IMR-90 (cell line): ENCODE data around the gene ANKK1. TPM values are rescaled to one million over a fixed set of nuclear protein-coding genes. Genes with fewer than 3 reads are reported as not detected.

Experiments
- ATAC-seq: fragments of 200-7000 bp; cut with Tn5 transposase; 2 replicates; pipeline ENCODE4 v1.9.1; 2020; ENCODE audit warnings: low read depth, mild to moderate bottlenecking, moderate library complexity
- BruUV-seq: library from RNA; stranded (reverse); fragments of 400-500 nt; replicated peaks from 2 replicates; lab custom pipeline; 2021; lab: Mats Ljungman, UMichigan
- CTCF ChIA-PET: fragments of 300-600 bp; formaldehyde crosslinking; extraction: SDS; loops from one replicate; lab custom pipeline; 2021; ENCODE audit warnings: antibody characterized with exemption; lab: Yijun Ruan, JAX
- POLR2A ChIA-PET: fragments of 300-600 bp; sonication (Branson Sonifier 250); formaldehyde crosslinking; loops from one replicate; lab custom pipeline; 2022; ENCODE audit warnings: antibody characterized with exemption; ENCODE audit not compliant: unreplicated experiment; lab: Charles Lee
- DNase-seq: peaks from one replicate; pipeline ENCODE4 v3.0.0; 2013
- H2AFZ ChIP-seq: replicated peaks from 2 replicates; pipeline ENCODE3; 2013; ENCODE audit warnings: low read length, mild to moderate bottlenecking; ENCODE audit not compliant: poor library complexity
- H2AK5ac ChIP-seq: 2 replicates; pipeline ENCODE4 v1.6.1; 2013; ENCODE audit warnings: low read depth, low read length, inconsistent platforms
- H2AK9ac ChIP-seq: replicated peaks from 2 replicates; pipeline ENCODE3; 2013; ENCODE audit warnings: mild to moderate bottlenecking, low read depth, low read length, moderate library complexity; ENCODE audit not compliant: poor library complexity
- H2BK120ac ChIP-seq: 2 replicates; pipeline ENCODE4 v1.6.1; 2013; ENCODE audit warnings: low read depth, low read length, inconsistent platforms
- H2BK15ac ChIP-seq: 3 replicates; pipeline ENCODE4 v1.6.1; 2013; ENCODE audit warnings: low read depth, low read length, inconsistent platforms
- H2BK20ac ChIP-seq: 2 replicates; pipeline ENCODE4 v1.6.1; 2013; ENCODE audit warnings: low read depth, mild to moderate bottlenecking, inconsistent platforms, low read length, moderate library complexity
- H2BK5ac ChIP-seq: 2 replicates; pipeline ENCODE4 v1.6.1; 2013; ENCODE audit warnings: mild to moderate bottlenecking, low read depth, low read length, inconsistent platforms; ENCODE audit not compliant: poor library complexity, severe bottlenecking
- H3K14ac ChIP-seq: replicated peaks from 2 replicates; pipeline ENCODE4 v1.6.1; 2013; ENCODE audit warnings: low read depth, low read length, inconsistent platforms
- H3K18ac ChIP-seq: 2 replicates; pipeline ENCODE4 v1.6.1; 2013; ENCODE audit warnings: low read depth, low read length, control low read depth
- H3K23ac ChIP-seq: 2 replicates; pipeline ENCODE4 v1.6.1; 2013; ENCODE audit warnings: low read depth, low read length, inconsistent platforms
- H3K27ac ChIP-seq: 2 replicates; pipeline ENCODE4 v1.5.1; 2013; ENCODE audit warnings: mild to moderate bottlenecking, control low read depth, low read length; ENCODE audit not compliant: insufficient read depth
- H3K27me3 ChIP-seq: 2 replicates; pipeline ENCODE4 v1.6.1; 2013; ENCODE audit warnings: low read length; ENCODE audit not compliant: control insufficient read depth, insufficient read depth
- H3K36me3 ChIP-seq: 2 replicates; pipeline ENCODE4 v1.6.1; 2013; ENCODE audit warnings: low read length, mixed read lengths; ENCODE audit not compliant: control insufficient read depth, insufficient read depth
- H3K4ac ChIP-seq: 2 replicates; pipeline ENCODE4 v1.6.1; 2013; ENCODE audit warnings: low read depth, low read length, inconsistent platforms
- H3K4me1 ChIP-seq: 2 replicates; pipeline ENCODE4 v1.6.1; 2013; ENCODE audit warnings: low read length, mixed read lengths; ENCODE audit not compliant: control insufficient read depth, insufficient read depth
- H3K4me2 ChIP-seq: 2 replicates; pipeline ENCODE4 v1.6.1; 2013; ENCODE audit warnings: low read depth, mild to moderate bottlenecking, control low read depth, low read length, moderate library complexity
- H3K4me3 ChIP-seq: 2 replicates; pipeline ENCODE4 v1.5.1; 2013; ENCODE audit warnings: low read depth, mild to moderate bottlenecking, control low read depth, low read length, moderate library complexity; ENCODE audit not compliant: insufficient read depth
- H3K56ac ChIP-seq: 2 replicates; pipeline ENCODE4 v1.6.1; 2013; ENCODE audit warnings: low read length, inconsistent platforms; ENCODE audit not compliant: insufficient read depth; ENCODE audit errors: extremely low read depth
- H3K79me1 ChIP-seq, 2 experiments: 2 replicates each; pipeline ENCODE4 v1.6.1; 2013; ENCODE audit warnings: low read length in 2 of 2, inconsistent platforms in 1 of 2, low read depth in 1 of 2
- H3K9ac ChIP-seq: 2 replicates; pipeline ENCODE4 v1.6.1; 2013; ENCODE audit warnings: low read depth, low read length, control low read depth
- H3K9me1 ChIP-seq: 2 replicates; pipeline ENCODE4 v1.6.1; 2013; ENCODE audit warnings: low read length, inconsistent platforms; ENCODE audit not compliant: insufficient read depth
- H3K9me3 ChIP-seq: 2 replicates; pipeline ENCODE4 v1.6.1; 2013; ENCODE audit warnings: low read length; ENCODE audit not compliant: control insufficient read depth, insufficient read depth
- H4K20me1 ChIP-seq: 2 replicates; pipeline ENCODE4 v1.6.1; 2013; ENCODE audit warnings: low read length, inconsistent platforms; ENCODE audit not compliant: insufficient read depth
- H4K5ac ChIP-seq: 2 replicates; pipeline ENCODE4 v1.6.1; 2013; ENCODE audit warnings: mild to moderate bottlenecking, low read depth, low read length, control low read depth
- H4K8ac ChIP-seq, 2 experiments: 2 replicates each; pipeline ENCODE4 v1.6.1; 2013; ENCODE audit warnings: low read depth in 2 of 2, low read length in 2 of 2, control low read depth in 1 of 2, inconsistent platforms in 1 of 2
- H4K91ac ChIP-seq: 2 replicates; pipeline ENCODE4 v1.6.1; 2013; ENCODE audit warnings: low read depth, low read length, inconsistent platforms; ENCODE audit not compliant: insufficient read depth
- BHLHE40 ChIP-seq: fragments of 150-350 bp; IDR thresholded peaks from 2 replicates; pipeline ENCODE4 v1.6.1; 2016; ENCODE audit warnings: mild to moderate bottlenecking, low read depth, low read length
- CEBPB ChIP-seq: IDR thresholded peaks from 2 replicates; pipeline ENCODE4 v1.6.1; 2012; ENCODE audit warnings: low read depth, low read length, improper control_type of control experiment
- FOS ChIP-seq: fragments of 150-350 bp; IDR thresholded peaks from 2 replicates; pipeline ENCODE4 v1.6.1; 2016; ENCODE audit warnings: low read depth, low read length
- MAFK ChIP-seq: IDR thresholded peaks from 2 replicates; pipeline ENCODE4 v1.6.1; 2012; ENCODE audit warnings: low read depth, low read length, improper control_type of control experiment
- MAZ ChIP-seq: IDR thresholded peaks from 2 replicates; pipeline ENCODE4 v1.6.1; 2012; ENCODE audit warnings: low read depth, mild to moderate bottlenecking, low read length, improper control_type of control experiment, moderate library complexity, borderline replicate concordance
- MXI1 ChIP-seq: IDR thresholded peaks from 2 replicates; pipeline ENCODE4 v1.6.1; 2012; ENCODE audit warnings: low read depth, mild to moderate bottlenecking, low read length, moderate library complexity, borderline replicate concordance
- POLR2A ChIP-seq: IDR thresholded peaks from 2 replicates; pipeline ENCODE4 v1.6.1; 2012; ENCODE audit warnings: mild to moderate bottlenecking, low read depth, low read length
- RAD21 ChIP-seq: IDR thresholded peaks from 2 replicates; pipeline ENCODE4 v1.6.1; 2012; ENCODE audit warnings: low read length, improper control_type of control experiment
- RCOR1 ChIP-seq: IDR thresholded peaks from 2 replicates; pipeline ENCODE4 v1.6.1; 2012; ENCODE audit warnings: mild to moderate bottlenecking, low read length, improper control_type of control experiment; ENCODE audit not compliant: insufficient replicate concordance
- RFX5 ChIP-seq: IDR thresholded peaks from 2 replicates; pipeline ENCODE4 v1.8.0; 2012; ENCODE audit warnings: low read depth, mild to moderate bottlenecking, low read length, moderate library complexity
- SMC3 ChIP-seq: fragments of 150-350 bp; IDR thresholded peaks from 2 replicates; pipeline ENCODE4 v1.6.1; 2016; ENCODE audit warnings: low read depth, mild to moderate bottlenecking, antibody characterized with exemption, low read length, moderate library complexity
- WGBS, 2 experiments: methylation state at CpG; one replicate each; pipeline versions ENCODE4 v1.1.5 to v1.1.7; 2013; ENCODE audit warnings: missing lambda C conversion rate in 2 of 2; ENCODE audit not compliant: insufficient read length in 1 of 2; ENCODE audit errors: extremely low coverage in 2 of 2; 5-methylcytosine and 5-hydroxymethylcytosine counted together
- dilution Hi-C: fragments of 300-500 bp; cut with HindIII; formaldehyde crosslinking; loops from one replicate; pipeline ENCODE4 v1.14.3; 2018; ENCODE audit warnings: low sequenced_read_pairs; ENCODE audit not compliant: unreplicated experiment
- in situ Hi-C: fragments of 300-500 bp; cut with MboI; formaldehyde crosslinking; loops from 3 replicates; pipeline ENCODE4 v1.14.3; 2019; ENCODE audit warnings: low sequenced_read_pairs, inconsistent platforms, mixed read lengths
- intact Hi-C: fragments of 100-400 bp; cut with micrococcal nuclease; formaldehyde crosslinking; loops from 2 replicates; pipeline ENCODE4 v1.10.0; 2022
- polyA plus RNA-seq, 3 experiments: library from polyadenylated mRNA; depleted of rRNA; stranded (reverse); fragments of >200 nt; gene quantifications; 2 replicates each; pipeline ENCODE4 v1.2.3, GENCODE V29; 2012; ENCODE audit warnings: low replicate concordance in 1 of 3
- total RNA-seq: library from RNA; depleted of rRNA; stranded (reverse); fragments of >200 nt; gene quantifications from 2 replicates; pipeline ENCODE4 v1.2.3, GENCODE V29; 2012
- TF ChIP-seq, protein P1 (sequence below): fragments of 150-350 bp; IDR thresholded peaks from 2 replicates; pipeline ENCODE4 v1.6.1; 2017; ENCODE audit warnings: mild to moderate bottlenecking, antibody characterized with exemption, low read length, low read depth
- TF ChIP-seq, protein P2 (sequence below): fragments of 150-350 bp; IDR thresholded peaks from 2 replicates; pipeline ENCODE4 v1.6.1; 2016; ENCODE audit warnings: low read depth, mild to moderate bottlenecking, low read length, moderate library complexity, borderline replicate concordance

The ANKK1 gene
- total and polyA plus RNA-seq, 2 of the 4 experiments (the other 2 are of a cell fraction) = not detected

DNA sequence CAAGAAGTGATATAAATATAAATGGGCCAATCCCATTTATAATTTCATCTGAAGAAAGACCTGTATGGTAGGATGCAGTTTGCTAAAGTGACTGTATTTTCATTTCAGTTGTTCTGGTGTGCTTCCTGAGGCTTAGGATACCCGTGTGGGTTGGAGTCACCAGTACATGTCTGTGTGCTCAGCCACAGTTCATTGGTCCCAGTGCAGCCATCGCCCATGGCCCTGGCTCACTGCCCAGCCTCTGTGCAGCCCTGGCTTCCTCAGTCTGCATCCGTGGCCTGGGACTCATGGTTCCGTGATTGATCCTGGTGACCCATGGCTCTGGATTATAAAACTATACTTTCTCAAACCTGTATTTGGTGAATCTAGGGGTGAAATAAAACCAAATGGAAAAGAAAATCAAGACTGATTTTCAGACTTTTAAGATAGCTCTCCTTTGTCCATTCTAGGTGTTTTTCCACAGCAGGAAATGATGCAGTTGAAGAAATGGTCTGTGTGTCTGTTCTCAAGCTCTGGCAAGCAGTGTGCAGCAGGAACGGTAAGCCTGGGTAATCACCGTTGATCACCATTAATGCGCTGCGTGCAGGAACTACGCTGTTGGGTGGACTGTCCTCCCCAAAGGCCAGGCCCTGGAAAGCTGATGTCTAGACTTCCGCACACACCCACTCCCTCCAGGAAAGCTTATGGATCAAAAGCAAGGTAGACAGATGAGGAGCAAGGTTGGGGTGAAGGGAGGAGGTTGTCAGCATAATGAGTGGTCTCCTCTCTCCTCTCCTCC lies 46.0 kb upstream of the ANKK1 start:
- ChIA-PET POLR2A (no interaction called here), CTCF (no interaction called here)
- ATAC-seq (no peak), DNase-seq (no peak)
- Histone ChIP-seq H3K79me1 (no peaks in the 10 kb centered on the region), H3K4me3 (no peak overlapping the region), H3K9me3 (no peaks in the 10 kb centered on the region), H3K36me3 (peaks cover 16% of the 10 kb centered on the region), H3K23ac (no peak overlapping the region), H3K4me2 (no peak overlapping the region), H4K5ac (no peak overlapping the region), H3K27me3 (no peaks in the 10 kb centered on the region), H4K91ac (no peak overlapping the region), H3K56ac (no peak overlapping the region), H3K18ac (no peak overlapping the region), H2BK15ac (no peak overlapping the region), H3K14ac (no peak overlapping the region), H3K4ac (no peak overlapping the region), H4K8ac (no peak overlapping the region), H3K27ac (no peak overlapping the region), H2BK120ac (no peak overlapping the region), H2BK20ac (no peak overlapping the region), H2AFZ (no peak overlapping the region), H2AK9ac (no peak overlapping the region), H3K9ac (no peak overlapping the region), H2BK5ac (no peak overlapping the region), H2AK5ac (no peak overlapping the region), H4K20me1 (no peaks in the 10 kb centered on the region), H3K9me1 (0 out of 2 replicates have a peak, but pooled peaks cover 6% of the 10 kb centered on the region), H3K4me1 (peaks cover 16% of the 10 kb centered on the region)
- no TSS peak for BruUV-seq
- intact Hi-C loops = loop anchor here (2.0 kb wide), 1 partner anchor 27 kb away; the partner anchor contains the start of gene TTC12
- in situ Hi-C loops = no loop called here
- TF ChIP-seq RCOR1 = no peak
- TF ChIP-seq BHLHE40 = no peak
- TF ChIP-seq MAFK = no peak
- TF ChIP-seq CEBPB = no peak
- TF ChIP-seq, protein P1, sequence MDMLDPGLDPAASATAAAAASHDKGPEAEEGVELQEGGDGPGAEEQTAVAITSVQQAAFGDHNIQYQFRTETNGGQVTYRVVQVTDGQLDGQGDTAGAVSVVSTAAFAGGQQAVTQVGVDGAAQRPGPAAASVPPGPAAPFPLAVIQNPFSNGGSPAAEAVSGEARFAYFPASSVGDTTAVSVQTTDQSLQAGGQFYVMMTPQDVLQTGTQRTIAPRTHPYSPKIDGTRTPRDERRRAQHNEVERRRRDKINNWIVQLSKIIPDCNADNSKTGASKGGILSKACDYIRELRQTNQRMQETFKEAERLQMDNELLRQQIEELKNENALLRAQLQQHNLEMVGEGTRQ = no peak
- no peak for TF ChIP-seq MXI1
- TF ChIP-seq FOS = no peak
- no peak for TF ChIP-seq RAD21
- TF ChIP-seq POLR2A = no peak
- no peak for TF ChIP-seq RFX5
- TF ChIP-seq, protein P2, sequence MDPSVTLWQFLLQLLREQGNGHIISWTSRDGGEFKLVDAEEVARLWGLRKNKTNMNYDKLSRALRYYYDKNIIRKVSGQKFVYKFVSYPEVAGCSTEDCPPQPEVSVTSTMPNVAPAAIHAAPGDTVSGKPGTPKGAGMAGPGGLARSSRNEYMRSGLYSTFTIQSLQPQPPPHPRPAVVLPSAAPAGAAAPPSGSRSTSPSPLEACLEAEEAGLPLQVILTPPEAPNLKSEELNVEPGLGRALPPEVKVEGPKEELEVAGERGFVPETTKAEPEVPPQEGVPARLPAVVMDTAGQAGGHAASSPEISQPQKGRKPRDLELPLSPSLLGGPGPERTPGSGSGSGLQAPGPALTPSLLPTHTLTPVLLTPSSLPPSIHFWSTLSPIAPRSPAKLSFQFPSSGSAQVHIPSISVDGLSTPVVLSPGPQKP = no peak
- TF ChIP-seq SMC3 = no peak
- no peak for TF ChIP-seq MAZ
- WGBS, 2 experiments = no CpG with 5 or more reads among the region's 10 CpGs
- dilution Hi-C loops = no loop called here
